ENCODE results near the gene UNK.

UNK gene

GRCh38 chr17:75783069-75783783, 1.4 kb upstream of the UNK start:
- DNase-seq (ENCODE audit: low read depth): no peak
- peak; percentile 71 for TF ChIP-seq CTCF (IDR thresholded peaks at IDR 0.05; ENCODE audit: low read depth, low read length, missing control alignments)
- in situ Hi-C loops (cut with HindIII; ENCODE audit: low sequenced_read_pairs): loop anchor here (10.0 kb wide), 1 partner anchor 62 kb away; the partner anchor contains the start of gene UNC13D
- no peak overlapping the region for H3K4me3 ChIP-seq (ENCODE audit: low read depth, low read length)

- H3K4me3 ChIP-seq (ENCODE audit: low read depth, low read length): peak overlapping the region; percentile 62
- no peak for TF ChIP-seq CTCF (IDR thresholded peaks at IDR 0.05; ENCODE audit: low read depth, low read length, missing control alignments)
- in situ Hi-C loops (cut with HindIII; ENCODE audit: low sequenced_read_pairs): loop anchor here (10.0 kb wide), 1 partner anchor 61 kb away; the partner anchor contains the start of gene UNC13D
- no peak for DNase-seq (ENCODE audit: low read depth)
These were observed 668 bp upstream of the UNK start for GRCh38 chr17:75783803-75784472.

- peak; percentile 60 for DNase-seq (ENCODE audit: low read depth)
- H3K4me3 ChIP-seq (ENCODE audit: low read depth, low read length): peak overlapping the region; percentile 62
- no peak for TF ChIP-seq CTCF (IDR thresholded peaks at IDR 0.05; ENCODE audit: low read depth, low read length, missing control alignments)
- in situ Hi-C loops (cut with HindIII; ENCODE audit: low sequenced_read_pairs): loop anchor here (10.0 kb wide), 1 partner anchor 60 kb away; the partner anchor contains the start of gene UNC13D
These were observed 647 bp downstream of the UNK start for GRCh38 chr17:75785016-75785890.

- TF ChIP-seq CTCF (IDR thresholded peaks at IDR 0.05; ENCODE audit: low read depth, low read length, missing control alignments): no peak
- in situ Hi-C loops (cut with HindIII; ENCODE audit: low sequenced_read_pairs): no loop called here
These were observed 6.6 kb downstream of the UNK start for GRCh38 chr17:75791254-75791653.

GRCh38 chr17:75793460-75793859, 8.9 kb downstream of the UNK start:
- no peak for TF ChIP-seq CTCF (IDR thresholded peaks at IDR 0.05; ENCODE audit: low read depth, low read length, missing control alignments)
- no peak for DNase-seq (ENCODE audit: low read depth)
- no peak overlapping the region for H3K4me3 ChIP-seq (ENCODE audit: low read depth, low read length)
- in situ Hi-C loops (cut with HindIII; ENCODE audit: low sequenced_read_pairs): no loop called here

More at GRCh38 chr17:75791254-75791653, 6.6 kb downstream of the UNK start:
- no peak overlapping the region for H3K4me3 ChIP-seq (ENCODE audit: low read depth, low read length)
- no peak for DNase-seq (ENCODE audit: low read depth)
